Measurements from ENCODE around the gene PRR22. TPM values are rescaled to one million over a fixed set of nuclear protein-coding genes. Genes with fewer than 3 reads are reported as not detected.

Gene PRR22
- total RNA-seq, 1 experiment from 2014 or later, result 13.5 TPM

DNA sequence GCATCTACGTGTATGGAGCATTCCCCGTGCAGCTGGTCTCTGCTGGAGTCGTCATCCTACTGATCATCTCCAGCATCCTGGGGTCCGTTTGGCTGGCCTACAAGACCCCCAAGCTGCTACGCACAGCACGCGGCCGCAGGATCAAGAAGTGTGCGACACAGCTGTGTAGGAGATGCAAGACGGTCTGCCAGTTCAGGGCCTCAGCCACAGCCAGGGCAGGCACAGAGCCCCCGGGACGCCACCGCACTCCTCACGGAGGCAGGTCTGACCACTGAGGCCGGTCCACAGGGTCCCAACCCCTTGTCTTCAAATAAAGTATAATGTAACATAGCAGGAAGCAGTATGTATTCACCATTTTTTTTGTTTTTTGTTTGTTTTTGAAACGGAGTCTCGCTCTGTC, 6.1 kb downstream of the PRR22 start:
- BruUV-seq (replicated peaks), result no TSS peak
- RAD21 ChIA-PET (ENCODE audit: low non-redundant PET in 1 of 2, low total read pairs in 2 of 2, uncharacterized antibody in 2 of 2, unreplicated experiment in 2 of 2), result no interaction called here
- no peaks in the 10 kb centered on the region for H3K79me2 ChIP-seq (ENCODE audit: insufficient read depth, low read length)
- H2AFZ ChIP-seq (ENCODE audit: low read depth, low read length, poor library complexity, severe bottlenecking), result no peak overlapping the region
- DNase-seq (ENCODE audit: low read depth, low spot score), result no peak
- ATAC-seq, result no peak
- no peak overlapping the region for H3K9ac ChIP-seq (ENCODE audit: low read length)
- TF ChIP-seq EGR1 (IDR thresholded peaks at IDR 0.05; ENCODE audit: low read depth) (no peak), YY1 (IDR thresholded peaks at IDR 0.05; ENCODE audit: extremely low read depth, insufficient replicate concordance, low read depth, low read length) (no peak), SIN3A (IDR thresholded peaks at IDR 0.05; ENCODE audit: low read depth) (no peak), TCF7L2 (IDR thresholded peaks at IDR 0.05; ENCODE audit: borderline replicate concordance, extremely low read depth, insufficient read depth, insufficient read length) (no peak), ELF1 (IDR thresholded peaks at IDR 0.05; ENCODE audit: borderline replicate concordance, low read depth) (no peak), ZNF274 (IDR thresholded peaks at IDR 0.05; ENCODE audit: low read depth, low read length) (no peak), POLR2AphosphoS5 (IDR thresholded peaks at IDR 0.05; ENCODE audit: low read depth, low read length) (no peak), FOSL1 (IDR thresholded peaks at IDR 0.05; ENCODE audit: low read depth) (no peak), POLR2A (IDR thresholded peaks at IDR 0.05; ENCODE audit: borderline replicate concordance, extremely low read depth, insufficient read depth, insufficient read length) (no peak), ZFX (IDR thresholded peaks at IDR 0.05) (no peak), EZH2phosphoT487 (IDR thresholded peaks at IDR 0.05; ENCODE audit: borderline replicate concordance) (no peak)
- TF ChIP-seq, protein P1, sequence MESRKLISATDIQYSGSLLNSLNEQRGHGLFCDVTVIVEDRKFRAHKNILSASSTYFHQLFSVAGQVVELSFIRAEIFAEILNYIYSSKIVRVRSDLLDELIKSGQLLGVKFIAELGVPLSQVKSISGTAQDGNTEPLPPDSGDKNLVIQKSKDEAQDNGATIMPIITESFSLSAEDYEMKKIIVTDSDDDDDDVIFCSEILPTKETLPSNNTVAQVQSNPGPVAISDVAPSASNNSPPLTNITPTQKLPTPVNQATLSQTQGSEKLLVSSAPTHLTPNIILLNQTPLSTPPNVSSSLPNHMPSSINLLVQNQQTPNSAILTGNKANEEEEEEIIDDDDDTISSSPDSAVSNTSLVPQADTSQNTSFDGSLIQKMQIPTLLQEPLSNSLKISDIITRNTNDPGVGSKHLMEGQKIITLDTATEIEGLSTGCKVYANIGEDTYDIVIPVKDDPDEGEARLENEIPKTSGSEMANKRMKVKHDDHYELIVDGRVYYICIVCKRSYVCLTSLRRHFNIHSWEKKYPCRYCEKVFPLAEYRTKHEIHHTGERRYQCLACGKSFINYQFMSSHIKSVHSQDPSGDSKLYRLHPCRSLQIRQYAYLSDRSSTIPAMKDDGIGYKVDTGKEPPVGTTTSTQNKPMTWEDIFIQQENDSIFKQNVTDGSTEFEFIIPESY (IDR thresholded peaks at IDR 0.05; ENCODE audit: extremely low read depth, insufficient replicate concordance, low read length), result no peak
- TF ChIP-seq, protein P2, sequence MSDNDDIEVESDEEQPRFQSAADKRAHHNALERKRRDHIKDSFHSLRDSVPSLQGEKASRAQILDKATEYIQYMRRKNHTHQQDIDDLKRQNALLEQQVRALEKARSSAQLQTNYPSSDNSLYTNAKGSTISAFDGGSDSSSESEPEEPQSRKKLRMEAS (IDR thresholded peaks at IDR 0.05), result no peak
- TF ChIP-seq, protein P3, sequence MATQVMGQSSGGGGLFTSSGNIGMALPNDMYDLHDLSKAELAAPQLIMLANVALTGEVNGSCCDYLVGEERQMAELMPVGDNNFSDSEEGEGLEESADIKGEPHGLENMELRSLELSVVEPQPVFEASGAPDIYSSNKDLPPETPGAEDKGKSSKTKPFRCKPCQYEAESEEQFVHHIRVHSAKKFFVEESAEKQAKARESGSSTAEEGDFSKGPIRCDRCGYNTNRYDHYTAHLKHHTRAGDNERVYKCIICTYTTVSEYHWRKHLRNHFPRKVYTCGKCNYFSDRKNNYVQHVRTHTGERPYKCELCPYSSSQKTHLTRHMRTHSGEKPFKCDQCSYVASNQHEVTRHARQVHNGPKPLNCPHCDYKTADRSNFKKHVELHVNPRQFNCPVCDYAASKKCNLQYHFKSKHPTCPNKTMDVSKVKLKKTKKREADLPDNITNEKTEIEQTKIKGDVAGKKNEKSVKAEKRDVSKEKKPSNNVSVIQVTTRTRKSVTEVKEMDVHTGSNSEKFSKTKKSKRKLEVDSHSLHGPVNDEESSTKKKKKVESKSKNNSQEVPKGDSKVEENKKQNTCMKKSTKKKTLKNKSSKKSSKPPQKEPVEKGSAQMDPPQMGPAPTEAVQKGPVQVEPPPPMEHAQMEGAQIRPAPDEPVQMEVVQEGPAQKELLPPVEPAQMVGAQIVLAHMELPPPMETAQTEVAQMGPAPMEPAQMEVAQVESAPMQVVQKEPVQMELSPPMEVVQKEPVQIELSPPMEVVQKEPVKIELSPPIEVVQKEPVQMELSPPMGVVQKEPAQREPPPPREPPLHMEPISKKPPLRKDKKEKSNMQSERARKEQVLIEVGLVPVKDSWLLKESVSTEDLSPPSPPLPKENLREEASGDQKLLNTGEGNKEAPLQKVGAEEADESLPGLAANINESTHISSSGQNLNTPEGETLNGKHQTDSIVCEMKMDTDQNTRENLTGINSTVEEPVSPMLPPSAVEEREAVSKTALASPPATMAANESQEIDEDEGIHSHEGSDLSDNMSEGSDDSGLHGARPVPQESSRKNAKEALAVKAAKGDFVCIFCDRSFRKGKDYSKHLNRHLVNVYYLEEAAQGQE (IDR thresholded peaks at IDR 0.05; ENCODE audit: low read depth), result no peak
- no peaks in the 10 kb centered on the region for H3K9me2 ChIP-seq (ENCODE audit: insufficient read depth)
- H4K20me1 ChIP-seq (ENCODE audit: insufficient read depth), result no peaks in the 10 kb centered on the region
- no peaks in the 10 kb centered on the region for H3K9me3 ChIP-seq (ENCODE audit: control insufficient read depth in 1 of 2, insufficient read depth in 1 of 2, low read depth in 1 of 2, low read length in 2 of 2)
- no peaks in the 10 kb centered on the region for H3K27me3 ChIP-seq (ENCODE audit: insufficient read depth, low read length)
- intact Hi-C loops (cut with micrococcal nuclease), result no loop called here
- H3K27ac ChIP-seq (ENCODE audit: low read depth, low read length), result no peak overlapping the region
- POLR2A ChIA-PET, result no interaction called here
- CTCF ChIA-PET, result no interaction called here
- H3K4me2 ChIP-seq (ENCODE audit: low read length), result no peak overlapping the region
- H3K36me3 ChIP-seq (ENCODE audit: control insufficient read depth in 1 of 2, insufficient read depth in 2 of 2, low read length in 2 of 2), result no peaks in the 10 kb centered on the region; a peak in 1 of 4 replicates
- H3K4me1 ChIP-seq (ENCODE audit: control insufficient read depth in 1 of 2, insufficient read depth in 2 of 2, low read length in 2 of 2), result peaks cover 0 to 11% of the 10 kb centered on the region in 2 experiments; a peak in 3 of 4 replicates
- no peak overlapping the region for H3K4me3 ChIP-seq (replicated peaks in 1 of 2; ENCODE audit: low read depth in 1 of 2, low read length in 2 of 2)

Measured in HCT116 (cell line).